NCI-H1092 (cell line): Measurements from ENCODE around the gene LRRC14B.

ENCODE experiments used
- DNase-seq: peaks from one replicate; lab custom pipeline; 2025; lab: John Stamatoyannopoulos, UW

Gene LRRC14B

DNA sequence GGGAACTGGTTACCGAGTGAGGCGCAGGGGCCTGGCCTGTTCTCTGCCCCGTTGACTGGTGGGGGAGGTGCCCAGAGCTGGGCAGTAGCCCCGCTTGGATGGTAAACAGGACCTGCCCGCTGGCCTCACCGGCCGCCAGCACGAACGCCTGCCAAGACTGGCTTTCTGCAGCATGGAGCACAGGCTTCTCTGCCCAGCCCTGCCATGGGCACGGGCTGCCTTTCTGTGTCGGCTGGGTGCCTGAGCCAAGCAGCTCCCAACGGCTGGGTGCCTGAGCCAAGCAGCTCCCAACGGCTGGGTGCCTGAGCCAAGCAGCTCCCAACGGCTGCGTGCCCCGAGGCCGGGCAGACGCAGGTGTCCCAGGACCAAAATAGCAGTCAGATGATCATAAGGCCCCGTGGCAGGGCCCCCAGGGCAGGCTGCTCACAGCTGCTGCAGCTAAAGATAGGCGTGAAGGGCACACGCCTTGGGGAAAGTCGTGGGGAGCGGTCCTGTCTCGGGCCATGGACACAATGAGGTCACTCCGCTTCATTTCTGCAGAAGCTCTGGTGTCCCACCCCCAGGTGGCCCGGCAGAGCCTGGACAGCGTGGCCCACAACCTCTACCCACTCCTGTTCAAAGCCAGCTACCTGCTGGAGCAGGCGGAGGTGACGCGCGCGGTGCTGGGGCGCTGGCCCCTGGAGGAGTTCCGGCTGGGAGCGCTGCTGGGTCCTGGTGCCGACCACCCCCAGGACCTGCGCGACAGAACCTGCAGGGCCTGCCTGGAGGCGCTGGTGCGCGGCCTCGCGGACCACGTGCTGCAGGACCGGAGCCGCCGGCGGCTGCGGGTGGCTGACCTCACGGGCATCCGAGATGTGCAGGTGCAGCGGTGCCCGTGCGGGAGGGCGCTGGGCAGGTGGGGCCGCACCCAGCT is at the start of gene LRRC14B:
TSS of gene LRRC14B (plus strand) at position 460 of the 913 bp plus-strand sequence. CDS start at position 504, 44 bp downstream.
- DNase-seq: no peak

DNA sequence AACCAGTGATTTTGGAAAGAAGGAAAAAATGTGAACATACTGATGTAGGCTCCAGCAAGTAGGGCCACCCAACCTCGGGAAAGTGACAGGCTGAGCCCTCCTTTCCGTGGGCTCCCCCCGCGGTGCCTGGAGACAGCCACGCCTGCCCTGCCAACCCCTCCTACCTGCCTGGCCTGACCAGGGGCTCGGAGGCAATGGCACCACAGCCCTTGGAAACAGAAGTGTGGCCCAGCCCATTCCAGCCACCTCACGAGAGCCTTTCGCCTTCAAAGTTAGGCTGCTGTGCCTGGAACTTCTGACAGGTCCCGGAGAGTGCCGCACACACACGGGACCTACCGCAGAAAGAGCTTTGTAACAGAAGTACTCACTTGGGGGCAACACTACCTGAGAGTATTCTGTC is 49.5 kb upstream of the LRRC14B start:
- DNase-seq: no peak

DNA sequence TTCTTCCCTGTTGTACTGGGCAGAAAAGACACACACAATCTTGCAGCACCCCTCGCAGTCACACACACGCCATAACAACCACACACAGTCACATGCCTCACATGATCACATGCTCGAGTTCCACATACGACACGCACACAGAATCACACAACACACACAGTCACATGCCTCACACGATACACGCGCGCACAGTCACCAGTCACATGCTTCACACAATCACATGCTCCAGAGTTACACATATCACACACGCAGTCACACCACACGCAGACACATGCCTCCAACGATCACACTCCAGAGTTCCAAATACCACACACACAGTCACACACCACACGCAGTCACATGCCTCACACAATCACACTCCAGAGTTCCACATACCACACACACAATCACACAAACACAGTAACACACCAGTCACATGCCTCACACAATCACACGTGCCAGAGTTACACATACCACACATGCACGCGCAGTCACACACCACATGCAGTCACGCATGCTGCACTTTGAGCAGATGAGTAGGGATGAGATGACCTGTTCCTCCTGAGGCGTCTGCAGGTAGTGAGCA is 49.0 kb upstream of the LRRC14B start:
- no peak for DNase-seq

DNA sequence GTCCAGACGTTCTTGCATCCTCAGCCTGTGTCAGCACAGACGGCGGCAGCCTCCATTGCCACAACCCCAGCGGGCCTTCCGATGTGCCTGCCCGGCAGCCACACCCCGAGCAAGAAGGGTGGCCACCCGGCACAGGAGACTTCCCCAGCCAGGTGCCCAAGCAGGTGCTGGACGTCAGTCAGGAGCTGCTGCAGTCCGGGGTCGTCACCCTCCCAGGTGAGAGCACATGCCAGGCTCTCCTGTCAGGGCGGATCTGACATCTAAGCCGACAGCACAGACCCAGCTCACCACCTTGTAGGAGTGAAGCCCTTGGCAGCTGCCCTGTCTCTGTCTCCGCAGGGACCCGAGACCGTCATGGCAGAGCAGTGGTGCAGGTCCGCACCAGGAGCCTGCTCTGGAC is 48.3 kb upstream of the LRRC14B start:
- no peak for DNase-seq

DNA sequence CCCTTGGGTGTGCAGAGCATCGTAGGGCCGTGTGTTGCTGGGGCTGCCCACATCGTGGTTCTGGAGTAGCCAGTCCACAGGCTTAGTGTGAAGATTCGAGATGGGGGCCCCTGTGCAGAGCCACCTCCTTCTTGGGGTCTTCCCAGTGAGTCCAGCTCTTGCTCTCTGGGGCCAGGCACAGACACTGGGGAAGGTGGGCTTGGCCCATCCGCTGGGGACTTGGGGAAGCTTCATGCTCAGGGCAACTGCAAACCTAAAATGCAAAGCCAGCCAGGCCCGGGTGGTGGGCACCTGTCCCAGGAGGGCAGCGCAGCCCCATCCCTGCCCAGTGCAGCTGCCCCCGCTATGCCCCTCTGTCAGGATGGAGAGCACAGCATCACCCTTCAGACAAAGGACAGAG is 46.4 kb upstream of the LRRC14B start:
- DNase-seq: no peak

DNA sequence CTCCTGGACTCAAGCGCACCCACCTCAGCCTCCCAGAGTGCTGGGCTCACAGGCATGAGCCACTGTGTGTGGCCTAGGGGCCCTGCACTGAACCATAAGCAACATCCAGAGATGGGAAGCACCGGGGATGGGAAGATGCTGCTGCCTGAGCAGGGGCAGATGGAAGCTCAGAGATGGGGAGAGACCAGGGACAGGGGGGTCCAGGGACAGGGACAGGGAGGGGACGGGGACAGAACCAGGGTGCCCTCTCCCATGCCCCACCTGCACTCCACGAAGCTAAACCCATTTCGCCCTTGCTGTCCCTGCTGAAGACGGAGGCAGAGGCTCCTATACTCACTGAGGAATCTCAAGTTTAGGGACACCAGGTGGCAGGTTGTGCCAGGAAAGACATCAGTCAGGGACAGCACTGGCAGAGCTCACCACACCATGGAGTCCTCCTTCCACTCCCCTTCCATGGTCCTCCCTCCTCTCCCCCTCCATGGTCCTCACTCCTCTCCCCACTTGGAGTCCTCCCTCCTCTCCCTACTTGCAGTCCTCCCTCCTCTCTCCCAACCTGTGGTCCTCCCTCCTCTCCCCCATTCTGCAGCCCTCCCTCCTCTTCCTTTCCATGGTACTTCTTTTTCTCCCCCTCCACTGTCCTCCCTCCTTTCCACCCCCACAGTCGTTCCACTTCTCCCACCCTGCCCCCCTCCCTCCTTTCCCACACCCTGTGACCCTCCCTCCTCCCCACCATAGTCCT is 45.5 kb upstream of the LRRC14B start:
- no peak for DNase-seq

DNA sequence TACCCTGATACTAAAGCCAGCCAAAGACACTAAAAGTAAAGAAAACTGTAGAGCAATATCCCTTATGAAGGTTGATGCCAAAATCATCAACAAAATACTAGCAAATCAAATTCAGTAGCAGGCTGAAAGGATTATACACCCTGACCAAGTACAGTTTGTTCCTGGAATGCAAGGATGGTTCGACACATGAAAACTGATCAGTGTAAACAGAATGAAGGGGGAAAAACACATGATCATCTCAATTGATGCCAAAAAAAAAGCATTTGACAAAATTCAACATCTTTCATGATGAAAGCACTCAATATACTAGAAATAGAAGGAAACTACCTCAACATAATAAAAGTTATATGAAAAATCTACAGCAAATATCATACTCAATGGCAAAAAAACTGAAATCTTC is 43.5 kb upstream of the LRRC14B start:
- no peak for DNase-seq

DNA sequence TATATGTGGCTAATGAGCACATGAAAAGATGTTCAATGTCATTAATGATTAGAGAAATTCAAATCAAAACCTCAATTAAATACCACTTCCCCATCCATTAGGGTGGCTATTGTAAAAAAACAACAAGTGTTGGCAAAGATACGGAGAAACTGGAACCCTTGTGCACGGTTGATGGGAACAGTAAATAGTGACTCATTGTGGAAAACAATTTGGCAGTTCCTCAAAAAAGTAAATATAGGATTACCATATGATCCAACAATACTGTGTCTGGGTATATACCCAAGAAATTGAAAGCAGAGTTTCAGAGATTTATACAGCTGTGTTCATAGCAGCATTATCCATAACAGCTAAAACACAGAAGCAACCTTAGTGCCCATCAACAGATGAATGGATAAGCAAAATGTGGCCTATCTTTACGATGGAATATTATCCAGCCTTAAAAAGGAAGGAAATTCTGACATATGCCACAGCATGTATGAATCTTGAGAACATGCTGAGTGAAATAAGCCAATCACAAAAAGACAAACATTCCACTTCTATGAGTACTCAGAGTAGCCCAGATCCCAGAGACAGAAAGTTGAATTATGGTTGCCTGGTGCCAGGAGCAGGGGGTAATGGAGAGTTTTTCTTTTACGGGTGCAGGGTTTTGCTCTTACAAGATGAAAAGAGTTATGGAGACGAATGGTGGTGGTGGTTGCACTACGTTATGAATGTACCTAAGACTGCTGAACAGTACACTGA is 41.4 kb upstream of the LRRC14B start:
- DNase-seq: no peak

DNA sequence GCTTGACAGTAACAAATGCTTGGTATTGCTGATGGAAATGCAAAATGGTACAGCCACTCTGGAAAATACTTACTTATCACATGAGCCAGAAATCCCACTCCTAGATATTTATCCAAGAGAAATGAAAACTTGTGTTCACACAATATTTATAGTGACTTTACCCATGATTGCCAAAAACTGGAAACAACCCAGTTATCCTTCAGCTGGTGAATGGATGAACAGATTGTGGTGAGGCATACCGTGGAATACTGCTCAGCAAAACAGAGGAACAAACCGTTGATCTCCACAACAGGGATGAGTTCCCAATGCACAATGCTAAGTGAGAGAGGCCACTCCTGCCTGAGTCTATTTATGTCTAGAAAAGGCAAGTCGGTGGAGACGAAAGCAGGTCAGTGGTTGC is 40.5 kb upstream of the LRRC14B start:
- DNase-seq: no peak

DNA sequence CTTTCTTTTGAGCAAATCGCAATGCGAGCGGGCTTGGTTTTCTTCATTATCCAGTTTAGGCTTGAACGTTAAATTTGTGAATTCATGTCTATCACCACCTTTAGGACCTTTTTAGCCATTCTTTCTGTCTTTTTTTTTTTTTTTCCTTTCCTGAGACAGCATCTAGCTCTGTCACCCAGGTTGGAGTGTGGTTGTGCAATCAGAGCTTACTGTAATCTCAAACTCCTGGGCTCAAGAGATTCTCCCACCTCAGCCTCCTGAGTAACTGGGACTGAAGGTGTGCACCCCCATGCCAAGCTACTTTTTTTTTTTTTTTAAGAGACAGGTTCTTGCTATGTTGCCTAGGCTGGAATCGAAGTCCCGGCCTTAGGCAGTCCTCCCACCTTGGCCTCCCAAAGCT is 39.2 kb upstream of the LRRC14B start:
- no peak for DNase-seq

DNA sequence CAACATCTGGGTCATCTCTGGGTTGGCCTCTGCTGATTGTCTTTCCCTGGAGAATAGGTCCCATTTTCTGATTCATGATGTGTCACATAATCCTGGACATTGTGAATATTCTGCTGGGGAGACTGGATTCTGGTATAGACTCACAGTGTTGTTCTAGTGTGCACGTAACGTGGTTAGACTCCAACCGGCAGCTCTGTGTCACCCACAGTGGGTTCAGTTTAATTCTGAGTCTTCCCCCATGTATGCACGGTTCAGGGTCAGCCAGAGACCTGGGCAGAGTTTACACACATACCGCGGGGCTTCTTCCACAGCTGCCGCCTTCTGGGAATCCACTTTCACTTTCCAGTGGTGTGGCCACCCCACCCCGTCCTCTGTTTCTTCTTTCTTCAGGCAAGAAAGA is 38.0 kb upstream of the LRRC14B start:
- no peak for DNase-seq

DNA sequence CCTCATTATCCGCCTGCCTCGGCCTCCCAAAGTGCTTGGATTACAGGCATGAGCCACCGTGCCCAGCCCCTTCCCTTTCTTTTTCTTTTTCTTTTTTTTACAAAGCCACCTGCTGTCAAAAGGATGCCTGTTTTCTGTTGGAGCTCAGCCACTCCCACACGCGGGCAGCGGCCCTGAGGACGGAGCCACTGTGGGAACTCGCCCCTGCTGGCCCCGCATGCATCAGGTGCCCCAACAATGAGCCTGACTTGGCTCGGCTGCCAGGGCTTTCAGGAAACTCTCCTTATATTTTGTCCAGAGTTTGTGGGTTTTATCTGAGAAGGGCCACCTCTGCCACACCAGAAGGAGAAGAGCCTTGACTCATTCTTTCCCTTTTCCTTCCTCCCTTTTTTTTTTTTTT is 37.1 kb upstream of the LRRC14B start:
- no peak for DNase-seq

DNA sequence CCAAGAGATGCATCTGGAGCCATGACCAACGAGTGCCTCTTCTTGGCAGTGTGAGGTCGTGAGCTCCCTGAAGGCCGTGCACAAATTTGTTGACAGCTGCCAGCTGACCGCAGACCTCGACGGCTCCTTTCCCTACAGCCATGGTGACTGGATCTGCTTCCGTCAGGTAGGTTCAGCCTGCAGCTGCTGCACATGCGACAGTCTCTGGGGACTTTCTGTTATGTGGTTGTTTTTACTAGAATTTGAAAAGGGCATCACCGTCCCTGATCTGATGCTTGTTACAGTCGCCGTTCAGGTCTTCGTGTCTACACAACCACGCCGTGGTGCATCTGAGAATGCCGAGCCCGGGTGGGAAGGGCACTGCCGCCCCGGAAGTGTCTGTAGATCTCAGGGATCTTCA is 36.5 kb upstream of the LRRC14B start:
- DNase-seq: no peak

DNA sequence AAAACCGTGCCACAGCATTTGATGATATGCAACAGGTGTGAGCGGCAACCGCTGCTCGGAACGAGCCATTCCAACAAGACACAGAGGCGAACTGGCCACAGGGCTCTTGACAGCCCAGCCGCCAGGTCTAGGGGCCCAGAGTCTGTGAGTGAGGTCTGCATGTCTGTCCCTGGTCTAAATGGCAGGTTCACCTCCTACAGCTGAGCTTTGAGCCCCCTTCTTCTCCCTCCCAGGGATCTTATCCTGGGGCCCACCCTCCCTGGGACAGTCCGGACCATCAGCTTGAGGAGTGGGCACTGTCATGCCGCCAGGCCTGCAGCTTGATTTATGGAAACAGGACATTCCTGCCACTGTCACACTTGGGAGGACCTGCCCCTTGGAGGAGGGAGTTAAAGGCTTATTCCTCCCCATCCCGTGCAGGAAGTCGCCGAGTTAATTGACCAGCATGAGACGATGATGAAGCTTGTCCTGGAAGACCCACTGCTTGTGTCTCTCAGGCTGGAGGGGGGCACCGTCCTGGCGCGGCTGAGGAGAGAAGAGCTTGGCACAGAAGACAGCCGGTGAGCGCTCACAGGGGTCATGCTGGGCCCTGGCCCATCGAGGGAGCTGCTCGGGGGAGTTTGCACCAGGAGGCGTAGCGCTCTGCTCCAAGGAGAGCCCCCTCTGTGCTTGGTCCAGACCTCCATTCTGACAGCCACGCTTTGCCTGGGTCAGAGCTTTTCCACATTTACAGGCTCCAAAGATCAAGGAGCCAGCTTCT is 35.5 kb upstream of the LRRC14B start:
- no peak for DNase-seq

DNA sequence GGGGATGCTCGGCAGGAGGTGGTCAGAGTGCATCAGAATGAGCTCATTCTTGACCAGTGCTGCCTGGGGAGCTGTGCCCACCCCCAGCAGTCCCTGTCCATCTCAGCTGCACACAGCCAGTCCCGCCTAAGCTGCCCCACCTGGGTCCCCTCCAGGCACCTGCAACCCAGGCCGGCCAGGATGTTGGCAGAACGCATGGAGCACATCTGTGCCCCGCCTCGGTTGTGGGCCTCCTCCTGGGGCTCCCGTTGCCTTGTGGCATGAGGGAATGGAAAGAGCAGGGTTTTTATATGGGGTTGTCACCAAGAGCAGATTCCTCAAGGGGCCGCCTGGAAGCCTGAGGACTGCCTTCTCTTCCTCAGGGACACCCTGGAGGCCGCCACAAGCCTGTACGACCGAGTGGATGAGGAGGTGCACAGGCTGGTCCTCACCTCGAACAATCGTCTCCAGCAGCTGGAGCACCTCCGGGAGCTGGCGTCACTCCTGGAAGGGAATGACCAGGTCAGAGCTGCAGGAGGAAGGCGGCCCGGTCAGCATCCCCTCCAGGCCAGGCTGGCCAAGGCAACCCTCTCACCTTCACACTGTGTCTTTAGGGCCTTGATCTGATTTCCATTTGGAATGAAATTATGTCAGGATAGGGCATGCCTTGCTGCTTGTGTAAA is 34.8 kb upstream of the LRRC14B start:
- DNase-seq: no peak

DNA sequence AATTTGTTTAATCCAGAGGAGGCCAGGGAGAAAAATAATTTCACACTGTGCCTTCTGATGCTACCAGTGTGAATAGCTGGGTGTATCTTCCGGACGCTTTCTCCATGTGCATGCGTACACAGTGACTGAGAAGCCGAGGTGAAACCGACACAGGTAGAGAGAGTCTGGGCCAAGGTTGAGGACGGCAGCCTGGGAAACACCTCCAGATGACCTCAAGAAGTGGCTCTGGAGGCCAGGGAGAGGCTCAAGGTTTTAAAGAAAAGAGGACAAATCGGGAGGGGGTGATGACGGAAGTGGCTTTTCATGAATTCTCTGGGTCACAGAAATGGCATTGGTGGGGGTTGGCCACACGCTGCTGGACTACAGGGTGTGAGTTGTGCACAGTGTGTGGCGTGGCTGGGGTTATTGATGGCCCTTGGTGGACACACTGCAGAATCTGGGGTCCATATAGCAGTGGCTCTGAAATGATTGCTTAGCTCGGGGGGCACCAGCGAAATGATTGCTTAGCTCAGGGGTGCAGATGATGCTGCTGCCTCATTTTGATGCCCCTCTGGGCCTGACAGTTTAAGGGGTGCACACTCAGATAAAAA is 34.1 kb upstream of the LRRC14B start:
- no peak for DNase-seq

DNA sequence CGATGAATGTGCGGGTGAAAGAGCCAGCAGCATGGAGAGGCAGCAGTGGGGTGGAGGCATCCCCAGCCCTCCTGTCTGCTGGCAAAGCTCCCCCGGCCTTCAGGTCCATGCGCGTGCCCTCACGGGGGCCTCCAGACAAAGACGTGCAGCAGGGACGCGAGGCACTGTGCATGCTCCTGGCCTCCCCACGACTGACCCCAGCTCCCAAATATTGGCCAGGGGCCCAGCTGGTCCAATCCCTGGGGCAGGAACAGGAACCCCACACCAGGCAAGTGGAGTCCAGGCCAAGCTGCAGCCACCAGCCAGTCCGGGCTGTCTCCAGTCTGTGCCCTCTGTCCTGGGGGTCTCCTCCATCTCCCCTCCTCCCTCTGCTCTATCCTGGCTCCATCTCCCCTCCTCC is 33.5 kb upstream of the LRRC14B start:
- DNase-seq: no peak

DNA sequence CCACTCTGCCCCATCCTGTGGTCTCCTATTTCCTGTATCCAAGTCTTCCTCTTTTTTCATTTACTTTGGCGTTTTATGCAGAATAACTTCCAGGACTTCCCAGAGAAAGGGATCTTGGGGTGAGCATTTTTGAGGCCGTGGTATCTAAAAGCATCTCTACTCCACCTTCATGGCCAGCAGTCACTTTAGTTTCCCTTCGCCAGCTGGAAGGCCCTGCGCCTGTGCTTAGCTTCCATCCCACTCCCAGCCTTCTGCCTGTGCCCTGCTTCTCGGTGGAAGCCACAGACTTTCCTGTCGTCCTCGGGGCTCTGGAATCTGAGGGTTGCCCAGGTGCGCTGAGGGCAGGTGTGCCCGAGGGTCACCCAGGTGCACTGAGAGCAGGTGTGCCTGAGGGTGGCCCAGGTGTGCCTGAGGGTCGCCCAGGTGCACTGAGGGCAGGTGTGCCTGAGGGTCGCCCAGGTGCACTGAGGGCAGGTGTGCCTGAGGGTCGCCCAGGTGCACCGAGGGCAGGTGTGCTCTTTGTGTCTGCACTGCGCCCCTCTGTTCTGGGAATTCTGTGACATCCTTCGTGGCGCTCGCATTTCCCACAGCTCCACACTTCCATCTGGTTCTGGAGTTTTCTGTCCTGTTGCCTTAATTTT is 32.4 kb upstream of the LRRC14B start:
- no peak for DNase-seq

DNA sequence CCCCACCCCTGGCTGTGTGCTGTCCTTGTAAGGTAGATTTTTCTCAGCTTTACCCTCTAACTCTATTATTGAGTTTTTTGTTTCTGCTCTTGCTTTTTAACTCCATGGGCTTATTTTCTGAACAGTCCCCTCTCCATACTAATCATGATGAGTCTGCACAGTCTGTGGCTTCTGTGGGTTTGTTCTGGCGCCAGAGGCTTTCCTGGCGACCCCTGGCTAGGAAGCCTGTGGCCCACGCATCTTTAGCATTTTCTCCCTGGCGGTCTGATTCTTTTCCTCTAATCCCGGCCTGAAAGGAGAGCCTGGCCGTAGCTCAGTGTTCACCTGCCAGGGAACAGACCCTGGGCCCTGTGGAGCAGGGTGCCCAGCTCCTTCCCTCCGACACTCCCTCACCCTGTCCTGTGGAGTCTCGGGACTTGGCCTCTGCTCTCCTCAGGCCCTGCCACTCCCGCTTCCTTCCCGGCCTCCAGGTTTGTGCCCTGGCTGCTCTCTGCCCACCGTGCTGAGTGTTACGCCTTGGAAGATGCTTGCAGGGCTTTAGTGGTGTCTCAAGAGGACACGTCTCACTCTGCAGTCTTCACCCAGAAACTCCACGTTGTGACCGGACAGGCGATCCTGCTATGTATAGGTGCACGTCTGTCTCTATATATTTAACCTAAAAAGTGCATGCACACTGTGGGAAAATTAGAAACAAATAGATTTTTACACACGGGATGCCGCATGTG is 31.7 kb upstream of the LRRC14B start:
- no peak for DNase-seq

DNA sequence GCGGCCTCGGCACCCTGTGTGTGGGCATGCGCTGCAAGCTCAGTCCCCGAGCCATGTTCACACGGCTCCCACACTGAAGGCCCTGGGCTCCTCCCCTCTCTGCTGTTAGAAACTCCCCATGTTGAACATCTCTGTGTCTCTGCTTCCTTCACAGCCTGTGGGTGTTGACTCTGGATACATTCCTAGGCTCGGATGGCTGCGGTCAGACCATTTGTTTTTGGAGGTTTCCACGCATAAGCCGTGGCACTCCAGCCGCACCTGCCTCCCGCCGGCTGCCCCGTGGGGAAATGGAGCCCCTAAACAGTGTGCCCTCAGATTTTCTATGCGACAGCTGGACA is 31.2 kb upstream of the LRRC14B start:
- DNase-seq: no peak
